HG02970 (cell line): Measurements from ENCODE around the gene BOLA2B.
"Not testable (repeated sequence)": the region's sequence is repeated elsewhere in the genome, so short reads cannot be mapped to it uniquely, and the experiment has no call there.

ENCODE experiments used
- ATAC-seq: cut with Tn5 transposase; IDR thresholded peaks from one replicate; pipeline ENCODE4 v1.9.1; 2021; ENCODE audit warnings: mild to moderate bottlenecking, moderate library complexity, moderate number of reproducible peaks; ENCODE audit not compliant: unreplicated experiment, low FRiP score

Gene BOLA2B

GRCh38 chr16:30193615-30194014, at the start of gene BOLA2B, which contains the start of gene SLX1A:
TSS of gene BOLA2B (minus strand) at chr16:30193666. CDS start at chr16:30193595, 71 bp downstream.
TSS of gene SLX1A (plus strand) at chr16:30193875. CDS start at chr16:30194085, 210 bp downstream.
- peak; percentile 76 for ATAC-seq

GRCh38 chr16:30217082-30217481, 23.6 kb upstream of the BOLA2B start:
- ATAC-seq: not testable (repeated sequence)

- not testable (repeated sequence) for ATAC-seq
Measured at GRCh38 chr16:30211414-30211813, 17.9 kb upstream of the BOLA2B start.

GRCh38 chr16:30209032-30209431, 15.6 kb upstream of the BOLA2B start:
- not testable (repeated sequence) for ATAC-seq

GRCh38 chr16:30207063-30207704, 13.7 kb upstream of the BOLA2B start:
- ATAC-seq: not testable (repeated sequence)

GRCh38 chr16:30206252-30206651, 12.8 kb upstream of the BOLA2B start:
- not testable (repeated sequence) for ATAC-seq

GRCh38 chr16:30205541-30206236, 12.2 kb upstream of the BOLA2B start:
- ATAC-seq: not testable (repeated sequence)

GRCh38 chr16:30199608-30200343, 6.3 kb upstream of the BOLA2B start:
- ATAC-seq: not testable (repeated sequence)

GRCh38 chr16:30199049-30199448, 5.6 kb upstream of the BOLA2B start, which contains the start of gene SULT1A3:
TSS of gene SULT1A3 (plus strand) at chr16:30199255. CDS start at chr16:30200729, 1,474 bp downstream.
- ATAC-seq: not testable (repeated sequence)

- ATAC-seq: not testable (repeated sequence)
Measured at GRCh38 chr16:30197001-30197400, 3.5 kb upstream of the BOLA2B start.

- ATAC-seq: peak; percentile 45
Measured at GRCh38 chr16:30194172-30194925, 883 bp upstream of the BOLA2B start.

GRCh38 chr16:30193098-30193497, 368 bp downstream of the BOLA2B start:
- ATAC-seq: peak; percentile 17

- ATAC-seq: not testable (repeated sequence)
Measured at GRCh38 chr16:30191158-30191557, 2.3 kb downstream of the BOLA2B start.

GRCh38 chr16:30187971-30188561, 5.4 kb downstream of the BOLA2B start:
- no peak for ATAC-seq

GRCh38 chr16:30187556-30187865, 6.0 kb downstream of the BOLA2B start:
- no peak for ATAC-seq

GRCh38 chr16:30186782-30187555, 6.5 kb downstream of the BOLA2B start:
- ATAC-seq: no peak

- no peak for ATAC-seq
Measured at GRCh38 chr16:30186444-30186781, 7.1 kb downstream of the BOLA2B start.

GRCh38 chr16:30185683-30186421, 7.6 kb downstream of the BOLA2B start:
- no peak for ATAC-seq
